Stimulated activated CD8-positive, alpha-beta memory T cell treated with anti-CD3 and anti-CD28 coated beads, Interleukin-15, amount 100 ng/mL, for 1 hour (primary cell): ENCODE data around the gene TBL1XR1.

Experiments used
- DNase-seq: peaks from one replicate; pipeline ENCODE4 v3.0.0-alpha.2; 2020; ENCODE audit warnings: low read depth

Gene TBL1XR1

DNA sequence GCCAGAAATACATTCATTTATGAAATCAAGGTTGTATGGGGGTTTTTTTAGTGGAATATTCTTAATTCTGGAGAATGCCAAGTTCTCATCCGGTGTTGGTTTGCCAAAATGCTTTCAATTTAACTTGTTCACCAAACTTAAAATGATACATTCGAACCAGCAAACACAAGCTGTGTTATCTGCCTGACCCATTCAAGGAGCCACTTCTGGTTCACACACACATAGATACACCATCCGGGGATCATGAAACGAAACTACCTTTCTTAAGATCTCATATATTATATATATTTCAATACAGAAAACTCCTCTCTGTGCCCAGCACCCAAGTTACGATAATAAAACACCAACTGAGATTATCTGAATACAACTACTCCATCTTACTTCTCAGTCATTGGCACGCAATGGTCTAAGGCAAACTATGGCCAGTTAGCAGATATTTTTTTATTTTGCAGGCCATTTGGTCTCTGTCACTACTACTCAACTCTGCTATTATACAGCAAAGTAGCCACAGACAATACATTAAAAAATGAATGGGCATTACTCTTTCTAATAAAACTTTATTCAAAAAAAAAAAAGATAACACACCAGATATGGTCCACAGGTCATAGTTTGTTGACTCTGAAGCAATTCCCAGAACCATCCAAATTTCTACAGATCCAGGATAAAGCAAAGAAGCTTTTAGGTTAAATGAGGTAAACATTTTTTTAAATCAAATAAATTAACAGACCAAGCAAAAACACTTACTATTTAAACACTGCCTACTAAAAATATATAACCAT is 89.6 kb downstream of the TBL1XR1 start:
- DNase-seq = no peak

- DNase-seq = no peak
Measured at GRCh38 chr3:177106594-177106993, 90.7 kb downstream of the TBL1XR1 start.

GRCh38 chr3:177106184-177106583 is 91.1 kb downstream of the TBL1XR1 start:
- no peak for DNase-seq

DNA sequence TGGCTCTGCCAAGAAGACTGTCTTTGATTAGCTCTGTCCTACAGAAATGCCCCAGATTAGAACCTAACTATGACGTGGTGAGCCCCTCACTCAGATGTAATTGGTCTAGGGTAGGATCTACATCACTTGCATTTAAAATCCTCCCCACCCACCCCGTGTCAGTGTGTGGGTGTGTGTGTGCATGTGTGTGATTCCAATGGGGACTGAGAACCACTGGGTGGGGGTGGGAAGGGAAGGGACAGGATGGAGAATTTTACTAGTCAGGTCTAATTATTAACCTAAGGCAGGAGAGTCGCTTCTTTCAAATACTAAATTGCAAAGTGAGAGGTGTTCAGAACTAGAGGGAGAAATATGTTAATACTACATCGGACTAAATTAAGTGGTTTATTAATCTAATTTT is 91.7 kb downstream of the TBL1XR1 start:
- no peak for DNase-seq

DNA sequence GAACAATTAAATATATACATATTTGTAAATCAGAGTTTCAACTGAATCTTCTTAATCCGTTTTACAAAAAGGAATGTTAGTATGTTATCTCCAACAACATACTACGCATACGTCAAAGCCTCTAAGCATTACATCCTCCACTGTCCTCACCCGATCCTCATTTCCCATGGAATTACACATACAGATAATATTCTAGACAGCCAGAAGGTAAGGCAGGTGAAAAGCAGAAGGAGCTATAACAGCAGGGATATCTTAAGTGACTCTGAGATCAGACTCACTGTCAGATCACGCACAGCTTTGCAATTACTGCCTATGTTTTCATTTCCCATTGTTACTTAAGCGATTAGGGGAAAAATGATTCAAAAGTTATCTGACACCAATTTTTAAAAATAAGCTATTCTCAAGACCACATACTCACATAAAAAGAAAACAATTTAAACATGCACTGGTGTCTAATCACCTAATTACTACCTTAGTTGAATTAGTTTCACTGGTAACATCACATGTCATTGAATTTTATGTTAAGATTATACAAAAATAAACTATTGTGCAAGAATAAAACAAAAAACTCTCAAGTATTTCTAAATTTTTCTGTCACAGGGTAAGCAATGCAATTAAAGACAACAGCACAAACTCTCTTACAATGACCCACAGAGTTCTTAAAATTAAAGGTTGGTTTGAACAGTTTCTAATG is 92.8 kb downstream of the TBL1XR1 start:
- no peak for DNase-seq

DNA sequence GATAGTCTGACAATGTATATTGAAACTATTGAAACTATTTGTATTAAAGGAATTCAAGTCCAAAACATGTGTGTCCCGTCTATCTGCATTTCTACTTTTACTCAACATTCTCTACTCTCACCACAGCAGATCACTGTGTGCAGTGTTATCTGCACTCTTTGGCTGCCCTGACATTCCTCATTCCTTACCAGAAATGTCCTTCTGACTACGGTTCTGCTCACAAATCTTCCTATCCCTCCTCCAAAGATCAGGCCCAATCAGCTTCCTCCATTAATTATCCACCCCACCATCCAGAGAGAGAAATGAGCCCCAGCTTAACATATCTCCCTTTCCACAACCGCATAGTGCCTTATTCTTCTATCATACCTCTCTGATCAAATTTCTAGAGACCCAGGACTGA is 94.7 kb downstream of the TBL1XR1 start:
- DNase-seq = no peak

DNA sequence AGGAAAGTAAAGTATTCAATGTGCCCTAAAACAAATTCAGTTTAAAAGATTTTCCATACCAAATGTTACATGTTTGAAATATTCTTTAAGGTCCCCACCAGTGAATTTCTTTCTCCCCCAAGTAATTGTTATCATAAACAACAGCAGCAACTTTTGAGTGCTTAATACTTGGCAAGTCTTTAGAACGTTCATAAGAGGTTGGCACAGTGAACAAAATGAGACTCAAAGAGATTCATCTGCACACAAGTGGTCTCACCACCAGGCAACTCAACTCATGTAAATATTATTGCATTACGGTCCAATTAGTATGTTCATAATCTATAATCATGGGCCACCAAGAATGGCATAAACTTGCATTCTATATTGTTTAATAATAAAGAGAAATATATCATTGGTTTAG is 98.7 kb downstream of the TBL1XR1 start:
- no peak for DNase-seq

DNA sequence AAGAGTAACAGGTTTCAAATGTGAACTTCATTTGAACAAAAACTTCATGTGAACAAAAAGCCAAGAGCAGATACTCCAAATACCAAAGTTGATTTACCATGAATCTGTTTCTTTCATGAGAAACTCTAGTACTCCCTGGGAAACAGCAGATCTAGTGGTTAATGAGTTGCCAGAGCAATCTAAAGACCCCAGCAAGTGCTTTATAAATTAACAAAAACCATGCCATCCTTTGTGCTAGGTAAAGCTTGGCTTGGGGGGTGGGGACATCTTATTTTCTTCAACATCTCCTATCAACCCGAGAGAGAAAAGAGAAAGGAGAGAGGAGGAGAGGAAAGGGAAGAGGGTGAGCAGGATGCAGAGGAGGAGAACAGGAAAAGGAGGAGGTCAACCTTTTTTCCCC is 100.7 kb downstream of the TBL1XR1 start:
- DNase-seq = no peak

GRCh38 chr3:177093966-177094365 is 103.3 kb downstream of the TBL1XR1 start:
- no peak for DNase-seq

DNA sequence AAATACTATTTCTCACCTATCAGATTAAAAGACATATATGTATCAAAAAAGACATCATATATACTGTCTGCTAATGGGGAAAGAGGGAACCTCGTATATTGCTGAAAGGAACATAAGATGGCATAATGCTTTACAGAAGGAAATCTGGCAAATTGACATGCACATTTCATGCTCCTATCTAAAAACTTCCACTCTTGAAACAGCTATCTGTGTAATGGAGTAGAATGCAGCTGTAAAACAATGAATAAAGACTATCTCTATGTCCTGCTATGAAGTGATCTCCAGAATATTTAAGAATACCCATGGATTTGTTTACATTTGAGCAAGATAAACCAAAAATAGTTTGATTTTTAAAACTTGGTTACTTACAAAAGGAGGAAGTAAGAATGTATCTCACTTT is 107.4 kb downstream of the TBL1XR1 start:
- no peak for DNase-seq

DNA sequence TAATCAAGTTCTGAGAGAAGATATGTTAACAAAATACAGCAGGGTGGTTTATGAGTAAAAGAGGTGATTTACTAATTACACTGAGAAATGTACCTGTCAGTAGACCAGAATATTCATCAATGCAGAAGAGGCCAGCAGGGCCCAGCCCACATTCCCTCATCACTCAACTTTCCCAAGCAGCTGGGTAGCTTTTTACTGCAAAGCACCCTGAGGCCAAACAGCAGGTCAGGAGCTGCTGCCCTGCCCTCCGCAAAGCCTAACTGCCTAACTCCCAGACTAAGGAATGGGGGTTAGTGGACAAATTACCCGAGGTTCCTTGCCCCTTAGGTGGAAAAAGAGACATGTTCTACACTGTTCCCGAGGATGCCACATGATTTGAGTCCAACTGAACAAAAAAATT is 108.2 kb downstream of the TBL1XR1 start:
- no peak for DNase-seq

DNA sequence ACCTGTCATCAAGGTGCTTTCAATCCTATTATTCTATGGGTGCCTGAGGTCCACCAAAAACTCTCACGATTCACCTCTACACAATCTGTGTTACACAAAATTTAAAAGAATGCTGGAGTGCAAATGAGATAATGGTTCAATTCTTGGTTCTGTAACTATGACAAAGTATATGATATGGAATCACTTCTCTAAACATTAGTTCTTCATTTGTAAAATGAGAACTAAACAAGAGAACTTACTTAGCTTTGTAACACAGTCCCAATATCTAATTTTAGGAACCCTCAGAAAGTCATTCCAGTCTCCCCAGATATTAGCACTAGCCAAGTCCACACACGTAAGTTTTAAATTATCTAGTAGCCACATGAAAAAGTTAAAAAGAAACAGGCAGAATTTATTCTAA is 111.5 kb downstream of the TBL1XR1 start:
- no peak for DNase-seq

DNA sequence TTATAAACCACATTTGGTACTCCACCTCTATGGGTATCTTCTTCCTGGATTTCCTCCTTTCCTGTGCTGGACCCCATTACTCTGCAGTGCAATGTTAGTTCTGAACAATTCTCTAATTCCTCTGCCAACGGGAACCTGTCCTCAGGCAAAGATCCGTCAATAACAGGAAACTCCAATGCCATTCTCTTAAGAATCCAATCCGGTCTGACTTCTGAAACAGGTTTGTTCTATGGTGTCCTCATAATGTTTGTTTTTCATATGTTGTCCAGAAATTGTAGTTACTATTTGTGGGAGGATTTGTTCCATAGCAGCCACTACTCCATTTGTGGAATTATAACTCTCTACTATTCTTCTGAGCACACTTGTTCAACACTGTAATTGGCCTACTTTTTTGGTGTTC is 112.7 kb downstream of the TBL1XR1 start:
- no peak for DNase-seq

GRCh38 chr3:177080122-177080521 is 117.2 kb downstream of the TBL1XR1 start:
- DNase-seq = no peak

GRCh38 chr3:177079684-177080083 is 117.6 kb downstream of the TBL1XR1 start:
- DNase-seq = no peak

DNA sequence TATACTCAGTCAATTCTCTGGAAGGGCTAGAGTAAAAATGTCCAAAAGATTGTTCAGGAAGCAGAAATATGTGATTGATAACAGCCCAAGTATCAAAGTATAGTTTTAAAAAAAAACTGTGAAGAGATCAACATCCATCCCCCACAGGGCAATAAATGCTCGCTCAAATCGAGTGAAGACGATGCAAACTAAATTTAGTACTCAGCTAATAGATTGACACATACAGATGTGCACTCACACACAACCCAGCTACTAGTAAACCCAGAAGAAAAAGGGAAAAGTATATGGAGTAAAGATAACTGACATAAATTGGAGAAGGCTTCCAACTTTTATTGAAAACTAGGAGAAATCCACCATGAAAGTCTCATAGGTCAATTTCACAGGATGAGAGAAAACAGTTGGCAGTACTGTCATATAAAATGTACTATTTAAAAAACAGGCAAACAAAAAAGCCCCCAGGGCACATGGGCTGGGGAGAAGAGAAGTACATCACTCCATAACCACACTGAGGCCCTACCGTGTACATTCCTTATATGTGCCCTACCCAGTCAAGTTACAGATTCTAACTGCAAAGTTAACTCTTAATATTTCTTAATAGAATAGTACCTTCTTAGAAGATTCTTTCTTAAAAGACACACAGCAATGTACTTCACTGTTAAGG is 125.7 kb downstream of the TBL1XR1 start:
- no peak for DNase-seq

GRCh38 chr3:177069514-177070329 is 127.6 kb downstream of the TBL1XR1 start:
- DNase-seq = no peak

GRCh38 chr3:177068967-177069366 is 128.3 kb downstream of the TBL1XR1 start:
- no peak for DNase-seq

DNA sequence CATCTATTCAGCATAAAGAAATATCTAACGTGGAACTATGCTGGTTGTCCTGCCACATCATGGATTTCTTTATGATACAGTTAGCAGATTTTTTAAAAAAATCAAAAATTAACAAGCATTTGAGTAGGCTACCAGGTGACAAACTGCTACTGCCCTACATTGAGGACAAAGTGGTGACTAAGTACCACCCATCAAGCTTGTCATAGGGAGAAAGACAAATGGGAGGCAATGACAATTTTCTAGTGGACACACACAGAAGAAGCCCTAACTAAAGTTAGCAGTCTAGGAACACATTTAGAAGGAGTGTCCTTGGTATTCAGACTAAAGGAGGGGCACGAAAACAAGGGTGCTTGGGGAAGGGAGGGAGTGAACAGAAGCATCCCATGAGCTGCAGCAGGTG is 131.2 kb downstream of the TBL1XR1 start:
- no peak for DNase-seq

DNA sequence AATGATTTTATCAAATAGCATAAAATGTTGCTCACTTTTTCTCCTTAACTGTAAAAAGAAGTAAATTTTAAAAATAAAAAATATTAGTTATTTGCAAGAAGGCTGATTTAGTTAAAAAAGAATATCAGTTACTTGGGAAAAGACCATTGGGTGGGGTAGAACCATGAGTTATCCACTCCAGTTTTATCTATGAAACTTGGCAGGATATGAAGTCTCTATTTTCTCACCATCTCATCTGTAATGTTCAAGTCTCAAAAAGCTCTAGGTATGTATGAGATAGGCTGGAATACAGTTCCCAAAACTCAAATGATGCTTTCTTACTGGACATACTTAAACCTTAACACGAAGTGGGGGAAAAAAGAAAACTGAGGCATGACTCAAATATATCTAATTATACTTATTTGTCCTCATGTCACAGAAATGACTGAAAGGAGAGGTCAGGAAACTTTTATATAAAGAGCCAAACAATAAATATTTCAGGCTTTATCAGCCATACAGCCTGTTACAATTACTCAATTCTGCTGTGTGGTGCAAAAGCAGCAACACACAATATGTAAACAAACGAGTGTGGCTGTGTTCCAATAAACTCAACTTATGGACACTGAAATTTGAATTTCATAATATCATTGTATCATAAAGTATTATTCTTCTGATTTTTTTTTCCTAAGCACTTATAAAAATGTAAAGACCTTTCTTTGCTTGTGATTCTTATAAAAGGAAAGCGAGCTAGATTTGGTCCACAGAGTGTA is 131.8 kb downstream of the TBL1XR1 start:
- no peak for DNase-seq

GRCh38 chr3:177062052-177062732 is 135.1 kb downstream of the TBL1XR1 start:
- DNase-seq = no peak
